HL-60/S4 treated with retinoic acid at 250 ng/mL for 4 days and 3 days (cell line): Measurements from ENCODE around the gene PRDX5.
"Not testable (repeated sequence)": the region's sequence is repeated elsewhere in the genome, so short reads cannot be mapped to it uniquely, and the experiment has no call there.

ENCODE experiments used
- in situ Hi-C: fragments of 300-500 bp; cut with MboI; formaldehyde crosslinking; loops from 2 replicates; pipeline ENCODE4 v1.7.0; 2022; ENCODE audit warnings: low sequenced_read_pairs

Gene PRDX5

GRCh38 chr11:64305075-64305690 lies 12.7 kb upstream of the PRDX5 start, which contains the start of gene ESRRA:
ESRRA (plus strand) TSS chr11:64305524; CDS start chr11:64307180, 1,656 bp downstream.
- in situ Hi-C loops = no loop called here

GRCh38 chr11:64305691-64306562 lies 12.0 kb upstream of the PRDX5 start:
- in situ Hi-C loops = no loop called here

DNA sequence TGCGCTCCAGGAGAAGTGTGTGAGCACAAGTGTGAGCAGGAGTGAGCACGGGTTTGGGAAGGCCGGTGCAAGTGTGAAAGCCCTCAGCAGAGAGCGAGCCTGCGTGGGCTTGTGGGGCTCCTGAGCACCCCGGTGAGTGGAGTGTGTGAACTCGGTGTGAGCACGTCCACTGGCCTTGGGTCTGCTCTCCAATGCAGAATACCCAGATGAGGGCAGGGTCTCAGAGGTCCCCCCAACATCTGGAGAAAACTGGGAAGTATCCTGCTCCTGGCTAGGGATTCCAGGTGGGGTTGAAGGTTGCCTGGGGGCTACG lies 11.4 kb upstream of the PRDX5 start:
- in situ Hi-C loops = no loop called here

DNA sequence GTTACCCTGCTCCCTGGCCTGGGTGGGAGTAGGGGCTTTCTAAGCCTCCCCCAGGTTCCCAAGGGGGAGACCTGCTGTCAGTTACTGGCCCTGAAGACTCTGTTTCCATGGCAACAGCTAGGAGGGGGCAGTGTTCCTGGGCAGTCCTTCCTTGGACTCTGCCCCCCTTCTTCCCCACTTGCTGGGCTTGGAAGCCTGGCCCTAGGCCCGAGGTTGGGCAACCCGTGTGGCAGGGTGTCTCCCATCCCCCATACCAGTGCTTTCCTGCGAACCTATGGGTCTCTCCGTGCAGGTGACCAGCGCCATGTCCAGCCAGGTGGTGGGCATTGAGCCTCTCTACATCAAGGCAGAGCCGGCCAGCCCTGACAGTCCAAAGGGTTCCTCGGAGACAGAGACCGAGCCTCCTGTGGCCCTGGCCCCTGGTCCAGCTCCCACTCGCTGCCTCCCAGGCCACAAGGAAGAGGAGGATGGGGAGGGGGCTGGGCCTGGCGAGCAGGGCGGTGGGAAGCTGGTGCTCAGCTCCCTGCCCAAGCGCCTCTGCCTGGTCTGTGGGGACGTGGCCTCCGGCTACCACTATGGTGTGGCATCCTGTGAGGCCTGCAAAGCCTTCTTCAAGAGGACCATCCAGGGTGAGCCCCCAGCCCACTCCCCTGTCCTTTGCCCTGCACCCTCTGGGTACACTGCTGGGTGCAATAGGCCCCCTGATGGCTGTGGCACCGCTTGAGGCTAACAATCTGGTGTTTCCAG lies 10.9 kb upstream of the PRDX5 start:
- in situ Hi-C loops = no loop called here

DNA sequence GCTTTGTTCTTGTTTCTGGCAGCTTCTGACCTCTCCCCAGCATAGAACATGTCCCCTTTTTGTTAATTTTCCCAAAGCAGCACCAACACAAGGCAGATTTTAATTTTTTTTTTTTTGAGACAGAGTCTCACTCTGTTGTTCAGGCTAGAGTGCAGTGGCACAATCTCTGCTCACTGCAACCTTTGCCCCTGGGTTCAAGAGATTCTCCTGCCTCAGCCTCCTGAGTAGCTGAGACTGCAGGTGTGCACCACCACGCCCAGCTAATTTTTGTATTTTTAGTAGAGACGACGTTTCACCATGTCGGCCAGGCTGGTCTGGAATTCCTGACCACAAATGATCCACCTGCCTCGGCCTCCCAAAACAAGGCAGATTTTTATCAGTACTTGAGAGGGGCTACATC lies 10.1 kb upstream of the PRDX5 start:
- in situ Hi-C loops = not testable (repeated sequence)

- in situ Hi-C loops = no loop called here
These were observed 5.0 kb upstream of the PRDX5 start for GRCh38 chr11:64312947-64313346.

DNA sequence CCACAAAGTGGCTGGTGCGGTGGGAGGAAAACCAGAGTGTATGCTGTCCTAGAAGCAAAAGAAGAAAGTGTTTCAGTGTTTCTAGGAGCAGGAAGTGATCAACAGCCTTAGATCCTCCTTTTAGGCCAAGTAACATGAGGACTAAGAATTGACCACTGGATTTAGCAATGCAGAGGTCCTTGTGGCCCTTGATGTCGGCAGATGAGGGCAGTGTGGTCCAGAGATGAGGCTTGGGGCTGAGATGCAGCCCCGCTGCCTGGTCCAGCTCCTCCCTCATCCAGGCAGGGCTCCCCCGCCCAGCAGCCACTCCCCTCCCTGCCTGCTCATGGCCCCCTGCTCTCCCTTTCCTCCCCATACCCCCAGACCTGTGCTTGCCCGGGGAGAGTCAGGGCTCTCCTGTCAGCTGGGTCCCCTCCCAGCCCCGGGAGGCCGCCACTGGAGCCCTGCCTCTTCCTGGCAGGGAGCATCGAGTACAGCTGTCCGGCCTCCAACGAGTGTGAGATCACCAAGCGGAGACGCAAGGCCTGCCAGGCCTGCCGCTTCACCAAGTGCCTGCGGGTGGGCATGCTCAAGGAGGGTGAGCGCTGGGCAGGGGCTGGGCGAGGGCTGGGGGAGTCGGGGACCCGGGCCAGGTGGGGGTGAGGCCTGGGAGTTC lies 4.3 kb upstream of the PRDX5 start:
- in situ Hi-C loops = no loop called here

- in situ Hi-C loops = no loop called here
These were observed 3.6 kb upstream of the PRDX5 start for GRCh38 chr11:64314146-64314804.

- in situ Hi-C loops = no loop called here
These were observed 2.9 kb upstream of the PRDX5 start for GRCh38 chr11:64314805-64315561.

DNA sequence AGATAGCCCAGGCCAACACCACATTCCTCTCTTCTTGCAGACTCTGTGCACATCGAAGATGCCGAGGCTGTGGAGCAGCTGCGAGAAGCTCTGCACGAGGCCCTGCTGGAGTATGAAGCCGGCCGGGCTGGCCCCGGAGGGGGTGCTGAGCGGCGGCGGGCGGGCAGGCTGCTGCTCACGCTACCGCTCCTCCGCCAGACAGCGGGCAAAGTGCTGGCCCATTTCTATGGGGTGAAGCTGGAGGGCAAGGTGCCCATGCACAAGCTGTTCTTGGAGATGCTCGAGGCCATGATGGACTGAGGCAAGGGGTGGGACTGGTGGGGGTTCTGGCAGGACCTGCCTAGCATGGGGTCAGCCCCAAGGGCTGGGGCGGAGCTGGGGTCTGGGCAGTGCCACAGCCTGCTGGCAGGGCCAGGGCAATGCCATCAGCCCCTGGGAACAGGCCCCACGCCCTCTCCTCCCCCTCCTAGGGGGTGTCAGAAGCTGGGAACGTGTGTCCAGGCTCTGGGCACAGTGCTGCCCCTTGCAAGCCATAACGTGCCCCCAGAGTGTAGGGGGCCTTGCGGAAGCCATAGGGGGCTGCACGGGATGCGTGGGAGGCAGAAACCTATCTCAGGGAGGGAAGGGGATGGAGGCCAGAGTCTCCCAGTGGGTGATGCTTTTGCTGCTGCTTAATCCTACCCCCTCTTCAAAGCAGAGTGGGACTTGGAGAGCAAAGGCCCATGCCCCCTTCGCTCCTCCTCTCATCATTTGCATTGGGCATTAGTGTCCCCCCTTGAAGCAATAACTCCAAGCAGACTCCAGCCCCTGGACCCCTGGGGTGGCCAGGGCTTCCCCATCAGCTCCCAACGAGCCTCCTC lies 2.0 kb upstream of the PRDX5 start:
- in situ Hi-C loops = not testable (repeated sequence)

DNA sequence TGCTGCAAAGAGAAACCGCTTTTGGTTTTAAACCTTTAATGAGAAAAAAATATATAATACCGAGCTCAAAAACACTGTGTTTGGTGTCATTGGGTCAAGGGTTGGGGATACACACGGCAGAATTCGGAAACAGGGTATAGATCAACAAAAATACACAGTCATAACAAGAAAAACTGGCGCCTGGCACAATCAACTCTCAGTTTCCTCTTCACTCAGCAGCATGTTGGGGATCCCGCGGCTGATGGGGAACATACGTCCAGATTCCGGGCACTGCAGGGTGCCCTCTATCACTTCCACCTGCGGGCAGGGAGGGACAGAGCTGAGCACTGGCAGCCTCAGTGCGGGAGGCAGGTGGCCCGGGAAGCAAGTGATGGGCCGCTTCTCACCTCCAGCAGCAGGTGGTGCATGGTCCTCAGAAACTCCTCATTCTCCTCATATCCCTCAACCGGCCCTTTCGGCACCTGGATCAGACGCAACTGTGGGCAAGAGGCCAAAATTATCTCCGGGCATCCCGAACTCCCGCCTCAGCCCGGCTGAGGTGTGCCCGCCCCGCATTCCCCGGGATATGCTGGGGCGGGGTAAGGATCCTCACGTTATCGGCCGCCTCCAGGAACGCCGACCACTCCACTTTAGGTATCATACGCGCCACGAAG lies 1.1 kb upstream of the PRDX5 start:
- in situ Hi-C loops = no loop called here

- in situ Hi-C loops = no loop called here
These were observed 478 bp upstream of the PRDX5 start, which contains the start of gene TRMT112 for GRCh38 chr11:64317325-64317960. TRMT112 (minus strand) TSS chr11:64317559; CDS start chr11:64317526, 33 bp downstream.

DNA sequence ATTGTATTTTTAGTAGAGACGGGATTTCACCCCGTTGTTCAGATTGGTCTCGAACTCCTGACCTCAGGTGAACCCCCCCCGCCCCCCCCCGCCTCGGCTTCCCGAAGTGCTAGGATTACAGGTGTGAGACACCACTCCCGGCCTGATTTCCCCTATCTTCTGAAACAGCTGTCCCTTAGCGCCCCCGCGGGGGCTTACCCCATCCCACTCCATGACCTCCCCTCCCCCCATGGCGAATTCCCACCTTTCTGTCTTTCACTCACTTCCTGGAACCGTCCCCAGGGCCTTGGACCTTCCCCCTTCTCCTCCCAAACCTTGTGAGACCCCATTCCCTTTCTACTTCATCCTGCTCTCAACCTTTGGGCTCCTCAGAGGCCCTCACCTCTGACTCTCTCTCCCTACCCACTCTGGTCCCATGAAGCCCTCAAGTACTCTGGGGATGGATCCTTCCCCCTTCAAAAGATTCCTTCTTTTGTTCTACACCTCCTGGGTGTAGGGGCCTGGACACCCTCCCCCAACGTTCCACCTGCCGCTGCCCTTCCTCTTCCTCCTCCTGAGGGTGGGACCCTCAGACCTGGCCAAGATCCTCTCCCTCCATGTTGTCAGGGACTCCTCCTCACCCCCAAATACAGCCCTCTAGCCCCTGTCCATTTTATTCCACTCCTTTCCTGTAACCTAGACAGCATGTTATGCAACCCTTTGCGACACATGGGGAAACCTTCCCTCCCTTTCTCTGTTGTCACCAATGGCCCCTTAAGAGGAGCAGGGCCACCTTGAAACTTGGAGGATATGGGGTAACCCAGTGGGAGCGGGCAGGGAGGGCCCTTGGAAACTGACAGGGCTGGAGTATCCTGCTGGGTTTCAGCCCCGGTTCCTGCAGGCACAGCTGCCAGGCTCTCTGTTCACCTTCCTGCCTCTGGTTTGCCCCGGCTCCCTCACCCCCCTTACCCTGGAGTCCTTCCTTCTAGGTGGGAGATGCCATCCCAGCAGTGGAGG lies 1.1 kb downstream of the PRDX5 start:
- in situ Hi-C loops = no loop called here

DNA sequence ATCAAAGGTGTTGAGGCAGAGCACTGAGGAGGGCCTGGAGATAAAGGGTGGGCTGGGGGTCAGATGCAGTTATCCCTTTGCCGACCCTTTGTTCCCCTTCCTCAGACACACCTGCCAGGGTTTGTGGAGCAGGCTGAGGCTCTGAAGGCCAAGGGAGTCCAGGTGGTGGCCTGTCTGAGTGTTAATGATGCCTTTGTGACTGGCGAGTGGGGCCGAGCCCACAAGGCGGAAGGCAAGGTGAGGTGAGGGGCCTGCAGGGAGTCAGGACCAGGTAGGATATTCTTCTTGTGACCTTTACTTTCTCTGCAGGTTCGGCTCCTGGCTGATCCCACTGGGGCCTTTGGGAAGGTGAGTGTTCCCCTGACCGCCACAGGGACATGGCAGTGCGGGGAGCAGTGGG lies 2.6 kb downstream of the PRDX5 start:
- in situ Hi-C loops = no loop called here

DNA sequence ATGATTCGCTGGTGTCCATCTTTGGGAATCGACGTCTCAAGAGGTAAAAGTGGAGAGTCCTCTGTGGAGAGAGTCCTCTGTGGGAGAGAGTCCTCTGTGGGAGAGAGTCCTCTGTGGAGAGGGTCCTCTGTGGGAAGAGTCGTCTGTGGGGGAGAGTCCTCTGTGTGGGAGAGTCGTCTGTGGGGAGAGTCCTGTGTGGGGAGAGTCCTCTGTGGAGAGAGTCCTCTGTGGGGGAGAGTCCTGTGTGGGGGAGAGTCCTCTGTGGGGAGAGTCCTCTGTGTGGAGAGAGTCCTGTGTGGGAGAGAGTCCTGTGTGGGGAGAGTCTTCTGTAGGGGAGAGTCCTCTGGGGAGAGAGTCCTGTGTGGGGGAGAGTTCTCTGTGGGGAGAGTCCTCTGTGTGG lies 3.1 kb downstream of the PRDX5 start:
- in situ Hi-C loops = no loop called here

GRCh38 chr11:64321533-64321932 lies 3.6 kb downstream of the PRDX5 start:
- in situ Hi-C loops = no loop called here

DNA sequence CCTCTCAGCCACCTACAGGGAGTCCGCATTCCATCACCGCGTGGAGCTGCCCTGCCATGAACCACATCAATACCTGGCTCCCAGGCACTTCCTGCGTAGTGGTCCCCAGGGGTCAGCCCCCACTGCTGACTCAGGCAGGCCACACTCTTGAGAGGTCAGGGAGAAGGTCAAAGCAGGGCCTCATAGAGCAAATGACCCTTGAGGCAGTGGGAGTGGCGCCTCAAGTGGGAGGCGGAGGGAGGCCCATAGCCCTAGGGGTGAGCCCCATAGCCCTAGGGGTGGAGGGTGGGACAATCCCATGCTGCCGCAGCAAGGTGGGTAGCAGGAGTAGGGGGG lies 5.0 kb downstream of the PRDX5 start:
- in situ Hi-C loops = no loop called here
